GM19023 (cell line): ENCODE results near the gene CASP10.
A peak's percentile ranks its signal among the peaks of the same experiment; 100 is the strongest.
"Not testable (repeated sequence)": the region's sequence is repeated elsewhere in the genome, so short reads cannot be mapped to it uniquely, and the experiment has no call there.

Experiments used
- ATAC-seq: cut with Tn5 transposase; IDR thresholded peaks from one replicate; pipeline ENCODE4 v1.9.1; 2021; ENCODE audit warnings: mild to moderate bottlenecking, moderate library complexity; ENCODE audit not compliant: unreplicated experiment

CASP10 gene, protein sequence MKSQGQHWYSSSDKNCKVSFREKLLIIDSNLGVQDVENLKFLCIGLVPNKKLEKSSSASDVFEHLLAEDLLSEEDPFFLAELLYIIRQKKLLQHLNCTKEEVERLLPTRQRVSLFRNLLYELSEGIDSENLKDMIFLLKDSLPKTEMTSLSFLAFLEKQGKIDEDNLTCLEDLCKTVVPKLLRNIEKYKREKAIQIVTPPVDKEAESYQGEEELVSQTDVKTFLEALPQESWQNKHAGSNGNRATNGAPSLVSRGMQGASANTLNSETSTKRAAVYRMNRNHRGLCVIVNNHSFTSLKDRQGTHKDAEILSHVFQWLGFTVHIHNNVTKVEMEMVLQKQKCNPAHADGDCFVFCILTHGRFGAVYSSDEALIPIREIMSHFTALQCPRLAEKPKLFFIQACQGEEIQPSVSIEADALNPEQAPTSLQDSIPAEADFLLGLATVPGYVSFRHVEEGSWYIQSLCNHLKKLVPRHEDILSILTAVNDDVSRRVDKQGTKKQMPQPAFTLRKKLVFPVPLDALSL

DNA sequence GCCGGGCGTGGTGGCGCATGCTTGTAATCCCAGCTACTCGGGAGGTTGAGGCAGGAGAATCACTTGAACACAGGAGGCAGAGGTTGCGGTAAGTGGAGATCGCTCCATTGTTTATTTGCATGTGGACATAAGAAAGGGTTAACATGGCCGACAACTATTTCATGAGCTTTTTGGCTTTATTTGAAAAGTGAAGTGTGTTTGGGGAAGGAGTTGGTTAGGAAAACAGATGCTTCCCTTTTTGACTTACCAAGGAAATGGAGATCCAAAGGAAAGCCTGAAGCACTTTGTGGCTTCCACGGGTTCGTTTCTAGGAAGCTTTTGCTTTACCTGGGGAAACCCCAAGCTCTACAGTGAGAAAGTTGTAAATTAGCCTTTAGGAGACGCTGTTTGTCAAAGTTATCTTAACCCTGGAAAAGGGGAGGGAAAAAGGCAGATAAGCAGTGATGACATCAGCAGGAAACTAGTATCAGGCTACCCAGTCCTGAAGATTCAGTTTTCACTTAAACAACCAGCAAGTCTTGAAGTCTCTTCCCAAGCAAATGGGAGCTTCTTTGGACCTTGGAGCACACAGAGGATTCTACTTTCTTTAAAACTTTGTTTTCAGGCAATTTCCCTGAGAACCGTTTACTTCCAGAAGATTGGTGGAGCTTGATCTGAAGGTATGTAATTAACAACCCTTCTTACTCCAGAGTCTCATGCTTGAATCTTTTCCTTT lies at the start of gene CASP10:
TSS of gene CASP10 (plus strand) at position 492 of the 715 bp plus-strand sequence. CDS start 2,637 bp downstream, outside the sequence.
- ATAC-seq, result peak; percentile 84

DNA sequence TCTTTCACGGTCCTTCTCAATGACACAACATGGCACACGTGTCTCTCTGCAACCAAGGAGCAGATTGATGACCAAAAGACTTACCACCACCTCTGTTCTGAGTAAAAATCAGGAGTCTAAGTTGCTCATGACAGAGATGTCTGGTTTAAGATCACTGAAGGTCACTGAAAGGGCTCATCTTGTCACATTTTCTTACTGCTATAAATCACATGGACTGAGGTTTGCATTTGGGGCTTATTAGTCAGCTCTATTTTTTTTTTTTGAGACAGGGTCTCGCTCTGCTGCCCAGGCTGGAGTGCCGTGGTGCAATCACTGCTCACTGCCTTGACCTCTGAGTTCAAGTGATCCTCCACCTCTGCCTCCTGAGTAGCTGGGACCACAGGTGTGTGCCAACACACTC lies 47.6 kb upstream of the CASP10 start:
- no peak for ATAC-seq

DNA sequence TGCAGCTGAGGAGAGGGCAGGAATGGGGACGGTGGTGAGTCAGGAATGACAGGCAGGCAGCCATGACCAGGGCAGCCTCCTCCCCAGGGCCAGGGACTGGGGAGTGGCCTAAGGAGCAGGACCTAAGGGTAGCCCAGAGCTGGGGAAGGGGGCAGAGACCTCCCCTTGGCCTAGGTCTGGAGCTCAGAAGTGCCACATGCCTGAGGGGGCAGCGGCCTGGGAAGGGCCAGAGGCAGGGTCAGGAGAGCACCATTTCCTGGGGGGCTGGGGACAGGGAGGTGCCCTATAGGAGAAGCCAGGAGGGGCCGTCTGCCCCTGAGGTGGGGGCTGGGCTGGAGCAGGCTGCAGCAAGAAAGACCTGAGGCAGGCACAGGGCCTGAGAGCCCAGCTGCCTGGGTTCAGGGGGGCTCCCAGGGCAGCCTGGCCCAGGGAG lies 46.0 kb upstream of the CASP10 start:
- ATAC-seq, result no peak

DNA sequence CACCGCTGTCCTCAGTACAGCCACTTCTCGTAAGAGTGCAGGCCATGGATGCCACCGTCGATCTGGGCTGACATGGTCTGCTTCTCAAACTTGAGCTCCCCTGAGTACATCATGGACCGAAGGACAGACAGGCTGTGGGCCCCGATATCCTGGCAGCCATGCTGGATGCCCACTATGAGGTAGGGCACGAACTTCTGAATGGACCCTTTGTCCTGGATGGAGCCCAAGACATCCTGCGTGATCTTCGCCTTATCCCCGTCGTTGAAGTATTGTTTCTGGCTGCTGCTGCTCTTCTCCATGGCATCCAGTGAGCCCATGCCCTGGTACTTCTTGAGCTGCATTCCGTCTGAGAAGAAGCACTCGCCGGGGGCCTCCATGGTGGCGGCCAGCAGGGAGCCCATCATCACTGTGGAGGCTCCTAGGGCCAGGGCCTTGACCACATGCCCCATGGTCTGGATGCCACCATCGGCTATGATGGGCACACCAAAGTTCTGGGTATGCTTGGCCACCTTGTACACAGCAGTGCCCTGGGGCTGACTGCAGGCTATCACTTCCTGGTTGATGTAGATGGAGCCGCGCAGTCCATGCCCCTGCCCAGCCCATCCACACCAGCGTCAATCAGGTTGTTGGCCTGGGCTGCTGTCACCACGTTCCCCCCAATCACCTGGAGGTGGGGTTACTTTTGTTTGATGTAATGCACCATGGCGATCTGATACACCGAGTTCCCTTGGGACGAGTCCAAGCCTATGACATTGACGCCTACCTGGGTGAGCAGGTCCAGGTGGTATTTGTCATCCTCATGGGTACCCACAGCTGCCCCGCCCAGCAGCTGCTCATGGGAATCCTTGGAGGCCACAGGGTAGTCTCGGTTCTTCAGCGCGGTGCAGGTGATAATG lies 45.2 kb upstream of the CASP10 start:
- ATAC-seq, result no peak

DNA sequence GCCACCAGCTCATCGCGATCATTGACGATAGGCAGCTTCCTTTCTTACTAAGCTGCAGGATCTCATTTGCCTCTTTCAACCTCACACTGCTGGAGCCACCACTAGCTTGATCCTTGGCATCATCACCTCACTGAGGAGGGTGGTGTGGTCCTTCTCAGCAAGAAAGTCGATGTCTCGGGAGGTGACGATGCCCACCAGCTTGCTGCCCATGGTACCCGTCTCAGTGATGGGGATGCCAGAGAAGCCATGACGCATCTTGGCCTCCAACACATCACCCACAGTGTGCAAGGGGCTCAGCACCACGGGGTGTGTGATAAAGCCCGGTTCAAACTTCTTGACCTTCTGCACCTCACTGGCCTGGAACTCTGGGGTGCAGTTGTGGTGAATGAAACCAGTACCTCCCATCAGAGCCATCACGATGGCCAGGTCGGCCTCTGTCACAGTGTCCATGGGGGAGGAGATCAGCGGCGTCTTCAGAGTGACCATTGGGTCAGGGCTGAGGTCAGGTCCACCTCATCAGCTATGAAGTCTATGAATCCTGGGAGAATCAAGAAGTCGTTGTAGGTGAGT lies 44.5 kb upstream of the CASP10 start:
- ATAC-seq, result no peak

DNA sequence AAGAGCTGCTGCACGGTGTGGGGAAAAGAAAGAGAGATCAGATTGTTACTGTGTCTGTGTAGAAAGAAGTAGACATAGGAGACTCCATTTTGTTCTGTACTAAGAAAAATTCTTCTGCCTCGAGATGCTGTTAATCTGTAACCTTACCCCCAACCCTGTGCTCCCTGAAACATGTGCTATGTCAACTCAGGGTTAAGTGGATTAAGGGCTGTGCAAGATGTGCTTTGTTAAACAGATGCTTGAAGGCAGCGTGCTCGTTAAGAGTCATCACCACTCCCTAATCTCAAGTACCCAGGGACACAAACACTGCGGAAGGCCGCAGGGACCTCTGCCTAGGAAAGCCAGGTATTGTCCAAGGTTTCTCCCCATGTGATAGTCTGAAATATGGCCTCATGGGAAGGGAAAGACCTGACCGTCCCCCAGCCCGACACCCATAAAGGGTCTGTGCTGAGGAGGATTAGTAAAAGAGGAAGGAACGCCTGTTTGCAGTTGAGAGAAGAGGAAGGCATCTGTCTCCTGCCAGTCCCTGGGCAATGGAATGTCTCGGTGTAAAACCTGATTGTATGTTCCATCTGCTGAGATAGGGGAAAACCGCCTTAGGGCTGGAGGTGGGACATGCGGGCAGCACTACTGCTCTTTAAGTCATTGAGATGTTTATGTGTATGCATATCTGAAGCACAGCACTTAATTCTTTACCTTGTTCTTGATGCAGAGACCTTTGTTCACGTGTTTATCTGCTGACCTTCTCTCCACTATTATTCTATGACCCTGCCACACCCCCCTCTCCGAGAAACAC lies 43.8 kb upstream of the CASP10 start:
- not testable (repeated sequence) for ATAC-seq

DNA sequence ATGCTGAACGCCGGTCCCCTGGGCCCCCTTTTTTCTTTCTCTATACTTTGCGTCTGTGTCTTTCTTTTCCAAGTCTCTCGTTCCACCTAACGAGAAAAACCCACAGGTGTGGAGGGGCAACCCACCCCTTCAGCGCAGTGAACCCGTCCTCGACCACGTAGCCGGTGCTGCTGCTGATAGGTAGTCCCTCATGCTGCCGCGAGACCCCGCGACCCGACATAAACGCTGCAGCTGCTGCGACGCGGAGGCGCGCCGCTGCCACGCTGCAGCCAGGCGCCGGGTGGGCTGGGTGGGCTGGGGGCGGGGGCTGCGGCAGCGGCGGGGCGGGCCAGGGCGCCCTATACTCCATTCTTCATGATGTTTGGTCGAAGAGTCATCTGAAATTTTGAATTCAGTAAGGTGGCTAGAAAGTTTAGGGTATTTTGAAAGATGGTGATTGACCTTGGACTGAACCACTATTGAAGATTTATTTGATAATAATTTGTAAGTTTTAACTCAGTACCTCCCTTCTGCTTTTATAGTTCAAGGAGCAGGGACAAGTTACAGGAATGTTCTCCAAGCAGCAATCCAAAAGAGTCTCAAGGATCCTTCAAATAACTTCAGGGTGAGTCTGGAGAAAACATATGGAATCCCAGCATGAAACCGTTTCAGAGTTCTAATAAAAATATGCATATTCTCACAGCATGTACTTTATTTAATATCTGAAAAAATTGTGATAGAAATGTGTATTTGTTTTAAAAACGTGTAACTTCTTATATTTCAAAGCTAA lies 42.9 kb upstream of the CASP10 start:
- ATAC-seq, result no peak

DNA sequence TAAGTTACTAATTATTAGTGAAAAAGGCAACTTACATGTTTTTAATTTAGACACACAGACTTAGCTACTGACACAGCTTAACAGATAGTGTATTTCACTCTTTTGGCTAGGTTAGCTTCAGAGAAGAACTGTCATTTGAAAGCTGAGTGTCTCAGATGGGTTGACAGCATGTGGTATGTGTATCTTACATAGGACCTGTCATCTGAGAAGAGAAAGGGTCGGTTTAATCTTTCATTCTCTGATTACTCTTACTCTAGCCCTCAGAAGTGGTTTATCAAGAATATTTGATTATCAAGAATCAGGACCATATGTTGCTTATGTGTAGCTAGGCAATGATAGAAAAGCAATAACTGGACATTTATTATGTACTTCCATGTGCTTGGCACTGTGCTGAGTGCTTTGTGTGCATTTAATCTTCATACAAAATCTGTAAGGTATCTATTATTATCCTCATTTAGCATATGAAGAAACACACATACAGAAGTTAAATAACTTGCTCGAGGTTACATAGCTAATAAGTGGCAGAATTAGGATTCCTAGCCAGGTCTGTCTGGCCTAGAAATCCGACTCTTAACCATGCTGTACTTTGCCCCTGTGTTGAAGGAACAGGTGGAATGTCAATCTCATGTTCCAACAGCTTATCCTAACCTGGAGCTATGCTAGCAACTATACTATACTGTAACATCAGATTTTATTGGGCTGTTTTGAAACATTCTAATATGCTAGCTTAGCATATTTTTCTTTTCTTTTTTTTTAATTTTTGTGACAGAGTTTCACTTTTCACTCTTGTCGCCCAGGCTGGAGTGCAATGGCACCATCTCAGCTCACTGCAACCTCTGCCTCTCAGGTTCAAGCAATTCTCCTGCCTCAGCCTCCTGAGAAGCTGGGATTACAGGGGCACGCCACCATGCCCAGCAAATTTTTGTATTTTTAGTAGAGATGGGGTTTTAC lies 38.6 kb upstream of the CASP10 start:
- no peak for ATAC-seq

DNA sequence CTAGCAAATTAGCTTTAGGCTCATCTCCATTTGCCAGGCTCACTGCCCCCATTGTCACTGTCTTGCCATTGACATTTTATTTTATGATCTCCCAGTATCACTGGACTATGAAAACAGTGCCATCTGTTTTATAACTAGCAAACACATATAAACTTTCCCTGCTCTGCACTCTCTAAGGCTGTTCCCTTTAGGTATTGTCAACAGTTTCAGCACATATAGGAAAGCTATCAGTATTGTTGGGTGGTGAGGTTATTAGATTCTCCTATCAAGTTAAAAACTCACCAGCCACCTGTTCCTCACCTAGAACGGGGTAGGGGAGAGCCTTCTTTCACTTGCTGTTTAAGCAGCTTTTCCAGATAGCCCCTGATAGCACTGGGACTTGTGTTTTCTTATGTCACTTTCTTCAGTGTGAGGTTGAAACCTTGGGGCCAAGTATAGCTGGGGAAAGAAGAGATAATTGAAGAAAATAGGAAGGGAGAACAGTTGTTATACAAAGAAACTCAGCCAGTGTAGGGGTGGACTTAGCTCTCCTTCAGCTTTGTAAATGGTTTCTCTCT lies 34.4 kb upstream of the CASP10 start:
- ATAC-seq, result no peak

DNA sequence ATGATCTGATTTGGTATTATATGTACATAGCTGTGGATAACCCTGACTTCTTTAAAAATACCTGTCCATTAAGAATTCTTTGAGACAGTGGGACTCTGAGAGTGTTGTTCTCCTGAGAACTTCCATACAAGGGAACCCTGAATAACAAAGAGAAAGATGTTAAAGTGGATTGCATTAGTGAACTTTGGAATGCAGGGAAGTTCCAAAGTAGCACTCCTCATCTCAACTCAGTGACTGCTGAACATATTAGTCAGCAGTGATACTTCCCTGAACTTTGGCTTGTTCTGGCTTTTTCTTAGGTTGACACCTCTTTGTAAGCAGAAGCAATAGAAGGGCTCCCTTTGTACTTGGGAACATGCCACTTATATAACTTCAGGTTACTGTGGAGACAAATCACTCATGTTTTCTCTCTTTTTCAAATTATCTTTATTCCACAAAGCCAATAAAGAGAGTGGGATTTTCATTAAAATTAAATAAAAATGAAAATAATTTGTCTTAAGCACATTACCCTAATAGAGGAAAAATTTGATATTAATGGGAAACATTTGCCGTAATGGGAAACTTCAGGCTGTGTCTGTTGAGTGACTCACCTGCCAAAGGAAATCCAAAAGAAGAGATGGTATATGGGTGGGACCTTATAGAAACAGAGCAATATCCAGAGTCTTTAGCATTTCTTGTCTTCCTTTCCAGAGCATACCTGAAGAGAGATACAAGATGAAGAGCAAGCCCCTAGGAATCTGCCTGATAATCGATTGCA lies 33.7 kb upstream of the CASP10 start:
- no peak for ATAC-seq

DNA sequence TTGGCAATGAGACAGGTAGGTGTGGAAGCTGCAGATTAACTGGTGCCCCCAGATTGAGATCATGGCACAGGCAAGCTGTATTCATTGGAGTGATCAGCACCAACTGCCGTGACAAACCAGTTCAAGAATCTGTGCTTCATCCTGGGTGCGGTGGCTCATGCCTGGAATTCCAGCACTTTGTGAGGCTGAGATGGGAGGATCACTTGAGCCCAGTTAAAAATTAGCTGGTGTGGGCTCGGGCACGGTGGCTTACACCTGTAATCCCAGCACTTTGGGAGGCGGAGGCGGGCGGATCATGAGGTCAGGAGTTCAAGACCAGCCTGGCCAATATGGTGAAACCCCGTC lies 33.1 kb upstream of the CASP10 start:
- ATAC-seq, result not testable (repeated sequence)

DNA sequence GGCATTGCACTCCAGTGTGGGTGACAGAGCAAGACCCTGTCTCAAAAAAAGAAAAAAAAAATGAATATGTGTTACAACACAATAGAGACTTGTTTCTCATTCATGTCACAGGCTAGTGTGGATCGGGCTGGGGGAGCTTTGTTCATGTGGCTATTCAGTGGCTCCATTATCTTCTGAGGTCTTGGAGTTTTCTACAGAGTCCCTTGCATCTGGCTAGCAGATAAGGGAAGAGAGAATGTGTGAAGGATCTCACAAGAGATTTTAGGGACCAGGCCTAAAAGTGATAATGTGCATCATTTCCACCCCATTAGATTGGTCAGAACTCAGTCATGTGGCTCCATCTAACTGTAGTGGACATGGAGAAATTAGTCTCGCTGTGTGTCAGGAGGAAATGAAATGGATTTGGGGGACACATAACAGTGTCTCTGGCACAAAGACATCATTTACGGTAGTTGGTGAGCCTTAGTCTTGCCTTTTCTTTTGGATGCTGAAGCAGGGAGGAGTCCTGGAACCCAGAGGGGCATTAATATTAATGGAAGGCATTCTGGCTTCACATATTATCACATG lies 32.4 kb upstream of the CASP10 start:
- ATAC-seq, result no peak

DNA sequence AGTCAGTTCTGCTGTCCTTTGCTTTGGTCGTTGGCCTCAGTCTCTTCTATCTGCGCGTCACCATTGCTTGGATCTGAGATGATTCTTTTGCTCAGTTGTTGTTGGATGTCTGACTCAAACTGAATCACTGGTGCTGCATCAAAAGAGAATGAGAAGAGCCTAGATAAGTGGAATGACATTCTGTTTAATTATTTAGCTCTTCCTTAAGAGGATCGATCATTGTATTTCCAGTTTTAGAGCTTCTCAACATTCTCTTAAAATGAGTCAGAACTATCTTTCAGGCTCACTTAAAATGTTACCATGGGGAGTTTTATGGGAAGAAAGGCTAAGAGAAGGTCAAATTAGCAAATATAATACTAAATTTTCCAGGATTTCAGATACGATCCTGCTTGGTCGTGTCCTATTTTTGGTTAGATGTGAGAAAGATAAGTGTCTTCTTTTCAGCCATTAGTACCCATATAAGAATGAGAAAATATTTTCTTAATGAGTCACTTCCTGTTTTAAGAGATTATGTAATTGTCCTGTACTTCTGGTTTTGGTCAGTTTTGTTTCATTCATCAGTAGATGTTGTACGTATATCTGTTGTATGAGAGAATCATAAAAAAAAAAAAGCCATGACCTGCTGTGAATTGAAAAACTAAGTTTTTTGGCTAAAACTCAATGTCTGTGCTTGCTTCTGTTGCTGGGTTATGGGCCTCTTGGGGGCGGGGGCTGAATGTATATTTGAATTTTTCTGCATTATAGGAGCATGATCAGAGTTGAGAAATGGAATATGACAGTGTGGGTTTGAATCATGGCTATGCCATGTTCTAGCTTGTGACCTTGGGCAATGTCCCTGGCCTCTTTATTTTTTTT lies 31.6 kb upstream of the CASP10 start:
- peak; percentile 59 for ATAC-seq

DNA sequence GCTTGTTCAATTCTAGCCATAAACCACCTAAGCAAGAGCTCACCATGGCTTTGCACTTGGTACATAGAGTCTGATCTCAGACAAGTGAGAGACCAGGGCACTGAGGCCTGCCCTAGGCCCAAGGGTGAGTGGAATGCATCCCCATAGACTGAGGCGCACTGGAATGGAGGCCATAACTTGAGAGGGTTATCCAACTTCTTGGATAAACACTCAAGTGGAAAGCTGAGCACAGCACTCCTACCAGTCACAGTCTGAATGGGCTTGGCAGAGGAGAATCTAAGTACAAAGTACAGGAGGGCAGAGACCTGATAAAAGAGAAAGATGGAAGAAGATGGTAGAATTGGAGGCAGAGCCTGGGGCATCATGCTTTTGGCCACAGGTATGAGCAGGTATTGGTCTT lies 30.4 kb upstream of the CASP10 start:
- ATAC-seq, result no peak

DNA sequence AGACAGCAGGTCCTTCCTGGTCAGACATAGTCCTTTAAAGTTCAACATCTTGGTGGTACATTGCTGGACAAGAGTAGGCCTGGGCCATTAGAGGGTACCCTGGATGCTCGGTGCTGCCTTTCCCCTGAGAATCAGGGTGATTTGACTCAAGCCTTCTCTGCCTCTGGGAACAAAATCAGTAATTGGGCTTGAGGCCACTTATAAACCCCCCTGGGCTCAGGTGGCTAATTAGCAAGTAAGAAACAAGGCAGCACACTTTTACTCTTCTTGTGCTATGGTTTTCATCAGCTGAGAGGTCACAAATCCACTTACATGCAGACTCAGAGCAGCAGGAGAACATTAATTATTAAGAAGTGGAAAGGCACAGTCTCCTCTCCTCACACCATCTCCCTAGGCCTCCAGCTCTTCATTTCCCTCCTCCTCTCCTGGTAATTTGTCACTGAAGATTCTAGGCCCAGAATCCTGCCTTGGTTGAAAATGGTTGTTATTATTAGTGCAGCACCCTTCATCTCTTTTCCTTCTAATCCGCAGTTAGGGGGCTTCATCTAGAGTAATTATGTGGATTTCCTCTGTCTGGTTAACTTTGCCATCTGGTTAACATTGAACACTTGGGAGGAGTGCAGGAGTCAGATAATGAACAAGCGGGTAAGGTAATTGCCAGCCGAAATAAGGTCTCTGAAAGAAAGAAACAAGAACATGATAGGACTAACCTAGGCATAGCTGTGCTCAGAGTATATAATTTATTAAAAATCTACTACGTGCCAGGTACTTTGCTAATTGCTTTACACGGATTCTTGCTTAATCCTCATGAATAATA lies 29.7 kb upstream of the CASP10 start:
- ATAC-seq, result no peak
